CD14-positive monocyte (primary cell): ENCODE data around the gene HECTD4. TPM values are rescaled to one million over a fixed set of nuclear protein-coding genes. Genes with fewer than 3 reads are reported as not detected.
A peak's percentile ranks its signal among the peaks of the same experiment; 100 is the strongest.

Source experiments
- DNase-seq, 3 donors: peaks; one replicate each; pipeline ENCODE4 v3.0.0-alpha.2; 2011 to 2022
- H2AFZ ChIP-seq: 2 replicates; pipeline ENCODE4 v1.6.0; 2012; ENCODE audit warnings: mild to moderate bottlenecking, low read depth, low read length, inconsistent platforms; ENCODE audit not compliant: insufficient read depth, poor library complexity, severe bottlenecking
- H3K27ac ChIP-seq, 2 donors: 1 replicate in 1 of 2; 2 replicates in 1 of 2; pipeline ENCODE4 v1.5.1; 2012 to 2013; ENCODE audit warnings: low read length in 2 of 2, control low read depth in 1 of 2, inconsistent platforms in 1 of 2, low read depth in 1 of 2, mild to moderate bottlenecking in 1 of 2
- H3K27me3 ChIP-seq, 2 donors: one replicate each; pipeline versions ENCODE4 v1.6.0 to v1.6.1; 2011 to 2013; ENCODE audit warnings: low read length in 2 of 2; ENCODE audit not compliant: control insufficient read depth in 2 of 2, insufficient read depth in 2 of 2
- H3K36me3 ChIP-seq, 2 donors: replicated peaks in 1 of 2; 1 replicate in 1 of 2; 2 replicates in 1 of 2; pipeline versions ENCODE4 v1.5.1 to v1.6.1; 2012 to 2013; ENCODE audit warnings: low read length in 2 of 2, control low read depth in 1 of 2, inconsistent platforms in 1 of 2, mild to moderate bottlenecking in 1 of 2; ENCODE audit not compliant: insufficient read depth in 2 of 2, control insufficient read depth in 1 of 2
- H3K4me1 ChIP-seq, 2 donors: 1 replicate in 1 of 2; 2 replicates in 1 of 2; pipeline versions ENCODE4 v1.5.1 to v1.6.1; 2012 to 2013; ENCODE audit warnings: low read length in 2 of 2, control low read depth in 1 of 2, inconsistent platforms in 1 of 2, mild to moderate bottlenecking in 1 of 2, moderate library complexity in 1 of 2; ENCODE audit not compliant: insufficient read depth in 2 of 2, control insufficient read depth in 1 of 2
- H3K4me2 ChIP-seq: replicated peaks from 2 replicates; pipeline ENCODE3; 2012; ENCODE audit warnings: low read length, moderate library complexity, mild to moderate bottlenecking; ENCODE audit not compliant: poor library complexity, severe bottlenecking; ENCODE audit errors: extremely low read depth
- H3K4me3 ChIP-seq, 3 experiments: fragments of 200-600 bp in 1 of 3; sonication (generic) in 1 of 3; replicated peaks in 1 of 3; 1 replicate in 2 of 3; 2 replicates in 1 of 3; pipeline ENCODE4 v1.5.1; 2011 to 2013; ENCODE audit warnings: low read length in 3 of 3, mild to moderate bottlenecking in 3 of 3, control low read depth in 2 of 3, low read depth in 2 of 3, inconsistent platforms in 1 of 3, moderate library complexity in 1 of 3
- H3K79me2 ChIP-seq: 2 replicates; pipeline ENCODE4 v1.6.0; 2012; ENCODE audit warnings: mild to moderate bottlenecking, control low read depth, inconsistent platforms, low read length, moderate library complexity; ENCODE audit not compliant: insufficient read depth
- H3K9ac ChIP-seq: 2 replicates; pipeline ENCODE4 v1.6.0; 2017; ENCODE audit warnings: low read length, mild to moderate bottlenecking; ENCODE audit not compliant: insufficient read depth, poor library complexity, severe bottlenecking
- H3K9me3 ChIP-seq, 2 donors: replicated peaks in 1 of 2; 1 replicate in 1 of 2; 2 replicates in 1 of 2; pipeline versions ENCODE4 v1.5.1 to v1.6.1; 2012 to 2013; ENCODE audit warnings: low read length in 2 of 2, control low read depth in 1 of 2; ENCODE audit not compliant: control insufficient read depth in 1 of 2, insufficient read depth in 1 of 2
- H4K20me1 ChIP-seq: 2 replicates; pipeline ENCODE4 v1.6.0; 2012; ENCODE audit warnings: mild to moderate bottlenecking, low read length, control low read depth, moderate library complexity; ENCODE audit not compliant: insufficient read depth
- H3K27ac Mint-ChIP-seq, 7 donors: one replicate each; pipeline ENCODE4 v1.8.0; 2020; ENCODE audit warnings: mild to moderate bottlenecking in 7 of 7, mixed read lengths in 7 of 7, moderate library complexity in 6 of 7, inconsistent platforms in 2 of 7
- H3K27me3 Mint-ChIP-seq, 3 donors: one replicate each; pipeline ENCODE4 v1.8.0; 2021 to 2022; ENCODE audit warnings: low read depth in 3 of 3, mild to moderate bottlenecking in 3 of 3, mixed read lengths in 3 of 3, moderate library complexity in 3 of 3, inconsistent platforms in 1 of 3
- H3K36me3 Mint-ChIP-seq, 2 donors: one replicate each; pipeline ENCODE4 v1.8.0; 2020; ENCODE audit warnings: mixed read lengths in 2 of 2, inconsistent platforms in 1 of 2, mild to moderate bottlenecking in 1 of 2
- H3K4me1 Mint-ChIP-seq: one replicate; pipeline ENCODE4 v1.8.0; 2020; ENCODE audit warnings: mild to moderate bottlenecking, mixed read lengths
- H3K4me3 Mint-ChIP-seq, 2 donors: one replicate each; pipeline ENCODE4 v1.8.0; 2020; ENCODE audit warnings: mild to moderate bottlenecking in 2 of 2, mixed read lengths in 2 of 2, moderate library complexity in 1 of 2
- H3K9me3 Mint-ChIP-seq, 7 donors: one replicate each; pipeline ENCODE4 v1.8.0; 2020 to 2022; ENCODE audit warnings: mixed read lengths in 7 of 7, mild to moderate bottlenecking in 6 of 7, moderate library complexity in 6 of 7, inconsistent platforms in 2 of 7
- WGBS: methylation state at CpG from one replicate; pipeline ENCODE4 v1.1.5; 2013; ENCODE audit warnings: missing lambda C conversion rate; ENCODE audit not compliant: insufficient coverage; 5-methylcytosine and 5-hydroxymethylcytosine counted together
- intact Hi-C, 2 donors: fragments of 100-400 bp; cut with micrococcal nuclease; formaldehyde crosslinking; loops; one replicate each; pipeline versions ENCODE4 v1.15.0 to v1.15.1; 2023
- polyA plus RNA-seq, 3 donors: library from polyadenylated mRNA; depleted of rRNA in 1 of 3; unstranded in 2 of 3; stranded (reverse) in 1 of 3; fragments of 300-500 nt in 2 of 3; fragments of >200 nt in 1 of 3; fragmentation: Illumina TruSeq in 2 of 3; gene quantifications; 1 replicate in 2 of 3; 2 replicates in 1 of 3; pipeline ENCODE4 v1.2.3, GENCODE V29; 2012 to 2021
- TF ChIP-seq, protein P1 (sequence below): fragments of 200-600 bp; IDR thresholded peaks from one replicate; pipeline ENCODE4 v1.8.0; 2022; ENCODE audit warnings: antibody characterized with exemption, mild to moderate bottlenecking

HECTD4 gene
- polyA plus RNA-seq, 3 donors: 0.73 to 18.3 (median 2.4) TPM

DNA sequence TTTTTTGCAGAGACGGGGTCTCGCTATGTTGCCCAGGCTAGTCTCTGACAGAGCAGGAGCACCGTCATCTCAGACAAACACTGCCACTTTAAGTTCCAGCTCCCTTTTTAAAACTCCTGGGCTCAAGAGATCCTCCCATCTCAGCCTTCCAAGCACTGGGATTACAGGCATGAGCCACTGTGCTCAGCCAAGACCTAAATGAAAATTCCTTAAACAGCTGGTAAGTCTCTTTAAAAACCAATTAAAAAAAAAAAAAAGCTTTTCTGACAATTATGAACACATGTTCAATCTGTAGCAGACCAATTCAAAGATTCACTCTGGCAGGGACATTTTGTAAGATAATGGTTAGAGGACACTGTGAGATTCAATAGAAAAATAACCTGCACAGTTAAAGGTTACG, 77.8 kb downstream of the HECTD4 start:
- H3K36me3 ChIP-seq: peaks cover 44 to 82% of the 10 kb centered on the region in 2 donors
- H3K9me3 ChIP-seq: no peaks in the 10 kb centered on the region
- TF ChIP-seq, protein P1, sequence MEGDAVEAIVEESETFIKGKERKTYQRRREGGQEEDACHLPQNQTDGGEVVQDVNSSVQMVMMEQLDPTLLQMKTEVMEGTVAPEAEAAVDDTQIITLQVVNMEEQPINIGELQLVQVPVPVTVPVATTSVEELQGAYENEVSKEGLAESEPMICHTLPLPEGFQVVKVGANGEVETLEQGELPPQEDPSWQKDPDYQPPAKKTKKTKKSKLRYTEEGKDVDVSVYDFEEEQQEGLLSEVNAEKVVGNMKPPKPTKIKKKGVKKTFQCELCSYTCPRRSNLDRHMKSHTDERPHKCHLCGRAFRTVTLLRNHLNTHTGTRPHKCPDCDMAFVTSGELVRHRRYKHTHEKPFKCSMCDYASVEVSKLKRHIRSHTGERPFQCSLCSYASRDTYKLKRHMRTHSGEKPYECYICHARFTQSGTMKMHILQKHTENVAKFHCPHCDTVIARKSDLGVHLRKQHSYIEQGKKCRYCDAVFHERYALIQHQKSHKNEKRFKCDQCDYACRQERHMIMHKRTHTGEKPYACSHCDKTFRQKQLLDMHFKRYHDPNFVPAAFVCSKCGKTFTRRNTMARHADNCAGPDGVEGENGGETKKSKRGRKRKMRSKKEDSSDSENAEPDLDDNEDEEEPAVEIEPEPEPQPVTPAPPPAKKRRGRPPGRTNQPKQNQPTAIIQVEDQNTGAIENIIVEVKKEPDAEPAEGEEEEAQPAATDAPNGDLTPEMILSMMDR: no peak
- Mint-ChIP-seq H3K4me1 (no peaks in the 10 kb centered on the region), H3K27me3 (peaks cover 0 to 1% (median 0%) of the 10 kb centered on the region in 3 donors), H3K9me3 (no peaks in the 10 kb centered on the region), H3K36me3 (peaks cover 64 to 78% of the 10 kb centered on the region in 2 donors), H3K4me3 (no peak overlapping the region), H3K27ac (peak overlapping the region in 2 of 7 donors; percentile 10 to 24)
- H3K27me3 ChIP-seq: no peaks in the 10 kb centered on the region
- no peak overlapping the region for H3K4me2 ChIP-seq
- no peak for DNase-seq
- H2AFZ ChIP-seq: no peak overlapping the region
- H4K20me1 ChIP-seq: no peaks in the 10 kb centered on the region
- intact Hi-C loops: no loop called here
- WGBS: 100% methylated on average over 3 of the region's 4 CpGs
- H3K79me2 ChIP-seq: no peaks in the 10 kb centered on the region
- H3K9ac ChIP-seq: no peak overlapping the region
- no peak overlapping the region for H3K27ac ChIP-seq
- H3K4me1 ChIP-seq: no peaks in the 10 kb centered on the region
- H3K4me3 ChIP-seq: no peak overlapping the region

DNA sequence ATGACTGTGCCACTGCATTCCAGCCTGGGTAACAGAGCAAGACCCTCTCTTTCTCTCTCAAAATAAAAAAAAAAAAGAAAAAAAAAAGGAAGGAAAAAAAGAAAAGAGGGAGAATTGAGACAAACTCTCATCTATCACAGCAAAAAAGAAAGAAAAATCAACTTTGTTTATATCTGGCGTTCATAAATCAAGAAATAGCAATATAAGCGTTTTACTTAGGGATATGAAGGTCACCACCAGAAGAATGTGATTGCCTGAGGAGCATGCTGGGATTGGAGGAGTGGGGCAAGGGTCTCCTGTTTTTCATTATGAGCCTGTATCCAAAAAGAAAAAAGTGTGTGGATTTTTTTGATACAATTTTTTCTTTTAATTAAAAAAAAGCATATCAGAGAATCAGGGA, 78.4 kb downstream of the HECTD4 start:
- H3K27me3 ChIP-seq: no peaks in the 10 kb centered on the region

More for the DNA sequence above, 78.4 kb downstream of the HECTD4 start:
- H3K4me3 Mint-ChIP-seq: peak overlapping the region in 1 of 2 donors; percentile 9
- H3K79me2 ChIP-seq: no peaks in the 10 kb centered on the region
- no peak overlapping the region for H3K27ac ChIP-seq
- H3K4me1 ChIP-seq: no peaks in the 10 kb centered on the region
- intact Hi-C loops: no loop called here
- no peaks in the 10 kb centered on the region for H4K20me1 ChIP-seq
- H3K27me3 Mint-ChIP-seq: peaks cover 0 to 1% (median 0%) of the 10 kb centered on the region in 3 donors
- H3K4me3 ChIP-seq: no peak overlapping the region
- H3K36me3 Mint-ChIP-seq: peaks cover 58 to 73% of the 10 kb centered on the region in 2 donors
- H3K36me3 ChIP-seq: peaks cover 44 to 81% of the 10 kb centered on the region in 2 donors
- WGBS: no CpG with 5 or more reads among the region's 2 CpGs
- H3K4me2 ChIP-seq: no peak overlapping the region
- H3K9me3 ChIP-seq: no peaks in the 10 kb centered on the region
- no peak overlapping the region for H3K9ac ChIP-seq
- DNase-seq: no peak
- H3K4me1 Mint-ChIP-seq: no peaks in the 10 kb centered on the region
- H3K9me3 Mint-ChIP-seq: no peaks in the 10 kb centered on the region
- no peak overlapping the region for H2AFZ ChIP-seq
- TF ChIP-seq, protein P1: no peak
- H3K27ac Mint-ChIP-seq: peak overlapping the region in 1 of 7 donors; percentile 32
